ENCODE results near the gene PCSK5. TPM values are rescaled to one million over a fixed set of nuclear protein-coding genes. Genes with fewer than 3 reads are reported as not detected.

Gene PCSK5
- total RNA-seq, 1 experiment from 2014 or later, result 7.5 TPM

GRCh38 chr9:76296561-76297310 is 406.3 kb downstream of the PCSK5 start:
- Histone ChIP-seq H3K9me3 (ENCODE audit: control insufficient read depth, low read depth, low read length) (no peaks in the 10 kb centered on the region), H3K23me2 (ENCODE audit: insufficient read length, low read depth, low read length, poor library complexity, severe bottlenecking) (no peaks in the 10 kb centered on the region), H3K4me2 (ENCODE audit: insufficient read depth, insufficient read length, low read length) (no peak overlapping the region), H4K91ac (ENCODE audit: insufficient read length, low read depth, low read length) (no peak overlapping the region), H2AK5ac (ENCODE audit: insufficient read length, low read length) (no peak overlapping the region), H2BK15ac (ENCODE audit: low read depth, low read length) (no peak overlapping the region), H3K14ac (ENCODE audit: insufficient read depth, low read length) (no peak overlapping the region), H3K79me1 (ENCODE audit: insufficient read depth, low read depth, low read length, poor library complexity, severe bottlenecking) (no peaks in the 10 kb centered on the region), H3K56ac (ENCODE audit: insufficient read length, low read depth, low read length) (no peak overlapping the region), H3K79me2 (ENCODE audit: insufficient read depth, low read length) (no peaks in the 10 kb centered on the region), H3K9ac (ENCODE audit: extremely low read depth, insufficient read length, low read length) (no peak overlapping the region), H3K23ac (ENCODE audit: insufficient read length, low read depth, low read length) (no peak overlapping the region), H2AFZ (ENCODE audit: low read length) (no peak overlapping the region), H4K8ac (replicated peaks; ENCODE audit: insufficient read length, low read depth, low read length) (no peak overlapping the region), H4K5ac (ENCODE audit: insufficient read length, low read depth, low read length) (no peak overlapping the region), H4K20me1 (ENCODE audit: control insufficient read depth, insufficient read depth, insufficient read length) (no peaks in the 10 kb centered on the region), H3K4me1 (ENCODE audit: insufficient read depth, low read length) (no peaks in the 10 kb centered on the region), H2BK12ac (ENCODE audit: insufficient read length, low read depth, low read length) (no peak overlapping the region), H2BK20ac (ENCODE audit: low read depth, low read length, poor library complexity, severe bottlenecking) (no peak overlapping the region), H3K27ac (ENCODE audit: insufficient read length, low read depth, low read length) (no peak overlapping the region), H3K27me3 (ENCODE audit: insufficient read depth, low read length) (no peaks in the 10 kb centered on the region), H2BK120ac (ENCODE audit: low read depth, low read length, poor library complexity, severe bottlenecking) (no peak overlapping the region), H3K4ac (ENCODE audit: low read depth, low read length) (no peak overlapping the region), H3T11ph (ENCODE audit: low read length) (no peak overlapping the region), H2BK5ac (ENCODE audit: insufficient read length, low read length) (no peak overlapping the region), H3K18ac (ENCODE audit: insufficient read length, low read depth, low read length) (no peak overlapping the region)
- Mint-ChIP-seq H3K27me3 (ENCODE audit: low read depth) (no peaks in the 10 kb centered on the region), H3K4me3 (no peak overlapping the region), H3K4me1 (peaks cover 21 to 27% of the 10 kb centered on the region in 2 experiments), H3K36me3 (ENCODE audit: insufficient read depth in 1 of 3, low read depth in 3 of 3) (no peaks in the 10 kb centered on the region), H3K9me3 (no peaks in the 10 kb centered on the region), H3K27ac (no peak overlapping the region)
- TF ChIP-seq CTCF (conservative IDR thresholded peaks at IDR 0.05), result no peak
- WGBS (ENCODE audit: extremely low coverage, insufficient read length, low lambda C conversion rate), result no CpG with 5 or more reads among the region's 11 CpGs
- no peak for DNase-seq

Measured in H9 (cell line).